Subcutaneous abdominal adipose tissue (tissue), 5 donors: ENCODE results near the gene PAQR7.

ENCODE experiments used
- H3K27ac ChIP-seq: one replicate; pipeline ENCODE4 v1.7.0; 2013; ENCODE audit warnings: low read depth, mild to moderate bottlenecking, inconsistent platforms, low read length, moderate library complexity
- H3K27me3 ChIP-seq, 5 donors: one replicate each; pipeline ENCODE4 v1.7.0; 2013; ENCODE audit warnings: low read length in 5 of 5, inconsistent platforms in 1 of 5; ENCODE audit not compliant: control insufficient read depth in 5 of 5, insufficient read depth in 4 of 5
- H3K36me3 ChIP-seq, 5 donors: one replicate each; pipeline ENCODE4 v1.7.0; 2013; ENCODE audit warnings: low read length in 5 of 5; ENCODE audit not compliant: control insufficient read depth in 5 of 5, insufficient read depth in 5 of 5
- H3K4me1 ChIP-seq, 5 donors: one replicate each; pipeline ENCODE4 v1.7.0; 2013; ENCODE audit warnings: low read length in 5 of 5, mild to moderate bottlenecking in 3 of 5, moderate library complexity in 1 of 5; ENCODE audit not compliant: control insufficient read depth in 5 of 5, insufficient read depth in 5 of 5
- H3K4me3 ChIP-seq, 5 donors: one replicate each; pipeline ENCODE4 v1.7.0; 2013; ENCODE audit warnings: low read length in 5 of 5, low read depth in 1 of 5
- H3K9ac ChIP-seq, 5 donors: one replicate each; pipeline ENCODE4 v1.7.0; 2013; ENCODE audit warnings: low read length in 5 of 5, mild to moderate bottlenecking in 4 of 5, moderate library complexity in 3 of 5
- H3K9me3 ChIP-seq, 5 donors: one replicate each; pipeline ENCODE4 v1.7.0; 2013; ENCODE audit warnings: low read length in 5 of 5; ENCODE audit not compliant: control insufficient read depth in 5 of 5
- donor health status: healthy.
- donor health status: healthy.
- donor health status: healthy.
- donor health status: healthy.
- donor health status: healthy.

Gene PAQR7

DNA sequence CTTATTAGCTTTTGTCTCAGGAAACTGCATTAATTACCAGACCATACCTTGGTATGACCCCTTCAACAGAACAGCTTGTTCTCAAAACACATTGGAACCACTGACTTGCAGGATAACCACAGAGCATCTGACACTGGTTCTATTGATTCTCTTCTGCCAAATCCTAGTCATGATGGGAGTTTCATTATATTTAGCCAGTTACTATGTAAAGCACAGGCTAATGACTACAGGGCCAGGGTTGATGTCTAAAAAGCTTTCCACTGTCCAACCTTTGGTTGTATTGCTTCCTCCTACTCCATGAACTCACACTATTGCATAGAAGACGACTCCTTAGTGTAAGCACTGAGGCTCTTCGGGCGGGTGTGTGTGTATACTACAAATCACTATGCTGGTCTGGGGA is 27.0 kb upstream of the PAQR7 start:
- no peak overlapping the region for H3K4me3 ChIP-seq
- peaks cover 0 to 33% (median 14%) of the 10 kb centered on the region in 5 donors for H3K36me3 ChIP-seq
- no peak overlapping the region for H3K27ac ChIP-seq
- no peaks in the 10 kb centered on the region for H3K9me3 ChIP-seq
- no peaks in the 10 kb centered on the region for H3K27me3 ChIP-seq
- H3K9ac ChIP-seq: no peak overlapping the region
- peaks cover 0 to 26% (median 18%) of the 10 kb centered on the region in 5 donors for H3K4me1 ChIP-seq

DNA sequence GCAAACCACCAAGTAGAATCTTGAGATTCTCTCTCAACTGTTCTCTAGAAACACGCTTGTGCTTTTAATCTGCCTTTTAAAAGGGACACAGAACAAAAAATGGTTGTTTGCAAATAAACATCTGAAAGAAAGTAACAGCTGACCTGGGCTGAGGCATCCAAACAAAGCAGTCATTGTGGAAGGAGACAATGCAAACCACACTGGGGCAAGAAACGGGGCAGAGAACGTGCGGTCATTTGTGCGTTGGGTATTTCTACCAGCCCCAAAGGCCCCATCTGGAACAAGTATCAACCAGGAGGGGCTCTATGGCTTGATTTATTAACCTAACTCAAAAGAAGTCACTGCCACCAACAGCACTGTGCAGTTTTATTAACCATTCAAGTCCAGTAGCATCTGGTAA is 24.7 kb upstream of the PAQR7 start:
- peaks cover 0 to 23% (median 17%) of the 10 kb centered on the region in 5 donors for H3K4me1 ChIP-seq
- H3K36me3 ChIP-seq: peaks cover 0 to 33% (median 14%) of the 10 kb centered on the region in 5 donors
- no peak overlapping the region for H3K27ac ChIP-seq
- H3K9ac ChIP-seq: no peak overlapping the region
- no peak overlapping the region for H3K4me3 ChIP-seq
- H3K27me3 ChIP-seq: no peaks in the 10 kb centered on the region
- no peaks in the 10 kb centered on the region for H3K9me3 ChIP-seq

DNA sequence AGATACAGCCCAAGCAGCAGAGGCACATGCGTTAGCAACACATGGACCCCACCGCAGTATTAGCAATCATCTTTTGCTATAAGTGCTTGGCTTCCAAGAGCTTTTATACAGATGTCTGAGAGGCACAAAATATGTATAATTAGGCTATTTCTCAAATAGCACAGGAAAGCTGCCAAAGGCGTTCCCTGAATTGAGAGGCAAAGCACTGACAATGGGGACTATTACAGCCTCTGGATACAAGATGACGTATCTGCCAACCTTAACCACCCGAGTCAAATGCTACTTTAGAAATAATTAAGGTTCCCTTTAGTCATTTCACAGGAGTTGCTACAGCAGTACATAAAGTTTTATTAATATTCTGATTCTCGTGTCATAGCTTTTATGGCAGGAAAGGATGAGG is 24.3 kb upstream of the PAQR7 start:
- no peaks in the 10 kb centered on the region for H3K9me3 ChIP-seq
- H3K9ac ChIP-seq: no peak overlapping the region

DNA sequence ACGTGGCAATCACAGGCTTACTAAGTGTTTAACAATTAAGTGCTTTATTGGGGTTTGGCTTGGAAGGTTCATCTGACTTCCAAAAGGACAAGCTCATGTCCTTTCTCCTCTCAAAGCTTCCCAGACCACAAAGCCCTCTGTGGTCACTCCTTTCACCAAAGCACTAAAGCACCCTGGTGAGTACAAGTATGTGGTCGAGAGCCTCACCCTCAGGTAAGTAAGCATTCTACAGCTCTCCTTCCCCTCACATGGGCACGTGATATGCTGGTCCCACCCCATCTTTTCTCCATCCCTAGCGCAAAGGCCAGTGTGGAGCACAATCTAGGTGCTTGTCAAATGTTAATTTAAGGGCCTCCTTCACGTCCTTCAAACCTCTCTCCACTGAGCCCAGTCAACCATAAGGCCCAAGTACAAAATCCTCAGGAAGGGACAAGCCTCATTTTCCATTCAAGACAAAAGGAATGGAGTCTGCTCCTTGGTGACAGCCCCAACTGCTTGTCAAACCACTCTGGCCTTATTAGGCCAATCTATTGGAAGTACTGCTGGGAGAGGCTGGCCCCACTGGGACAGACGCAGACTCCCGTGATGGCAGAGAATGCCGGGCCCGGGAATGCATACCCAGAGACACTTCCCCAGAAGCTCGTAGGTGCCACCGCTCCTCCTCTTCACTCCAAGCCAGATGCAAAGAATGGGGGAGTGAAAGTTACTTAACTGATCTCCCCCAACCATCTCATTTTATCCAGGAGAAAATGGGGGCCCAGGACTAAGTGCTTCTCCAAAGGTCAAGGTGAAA is 22.9 kb upstream of the PAQR7 start:
- Histone ChIP-seq H3K4me1 (peaks cover 0 to 12% (median 11%) of the 10 kb centered on the region in 5 donors), H3K9me3 (no peaks in the 10 kb centered on the region), H3K36me3 (peaks cover 0 to 33% (median 14%) of the 10 kb centered on the region in 5 donors), H3K27me3 (no peaks in the 10 kb centered on the region), H3K27ac (no peak overlapping the region), H3K9ac (no peak overlapping the region), H3K4me3 (no peak overlapping the region)

More for the DNA sequence above, 24.3 kb upstream of the PAQR7 start:
- peaks cover 0 to 33% (median 14%) of the 10 kb centered on the region in 5 donors for H3K36me3 ChIP-seq
- H3K4me1 ChIP-seq: peaks cover 0 to 18% (median 14%) of the 10 kb centered on the region in 5 donors
- no peak overlapping the region for H3K4me3 ChIP-seq
- no peaks in the 10 kb centered on the region for H3K27me3 ChIP-seq
- no peak overlapping the region for H3K27ac ChIP-seq

DNA sequence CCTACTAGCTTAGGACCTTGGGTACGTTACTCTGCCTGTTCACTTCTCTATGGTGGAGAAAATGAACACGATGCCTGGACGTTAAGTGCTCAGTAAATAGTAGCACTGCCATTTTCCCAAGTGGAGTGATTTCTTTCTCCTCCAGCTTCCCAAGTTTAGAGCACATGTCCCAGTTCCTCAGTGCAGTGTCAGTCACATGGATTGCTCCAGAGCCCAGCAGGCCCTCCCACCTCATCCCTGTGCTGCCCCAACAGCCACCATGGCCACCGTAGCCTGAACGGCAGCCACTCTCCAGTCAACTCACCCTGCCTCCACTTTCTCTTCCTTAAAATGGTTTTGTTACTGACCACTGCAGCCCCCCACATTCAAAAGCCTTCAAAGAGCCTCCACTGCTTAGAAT is 22.2 kb upstream of the PAQR7 start:
- H3K27me3 ChIP-seq: no peaks in the 10 kb centered on the region
- peaks cover 0 to 33% (median 14%) of the 10 kb centered on the region in 5 donors for H3K36me3 ChIP-seq
- no peaks in the 10 kb centered on the region for H3K9me3 ChIP-seq
- peaks cover 0 to 12% (median 11%) of the 10 kb centered on the region in 5 donors for H3K4me1 ChIP-seq
- no peak overlapping the region for H3K4me3 ChIP-seq
- H3K27ac ChIP-seq: no peak overlapping the region
- H3K9ac ChIP-seq: no peak overlapping the region

DNA sequence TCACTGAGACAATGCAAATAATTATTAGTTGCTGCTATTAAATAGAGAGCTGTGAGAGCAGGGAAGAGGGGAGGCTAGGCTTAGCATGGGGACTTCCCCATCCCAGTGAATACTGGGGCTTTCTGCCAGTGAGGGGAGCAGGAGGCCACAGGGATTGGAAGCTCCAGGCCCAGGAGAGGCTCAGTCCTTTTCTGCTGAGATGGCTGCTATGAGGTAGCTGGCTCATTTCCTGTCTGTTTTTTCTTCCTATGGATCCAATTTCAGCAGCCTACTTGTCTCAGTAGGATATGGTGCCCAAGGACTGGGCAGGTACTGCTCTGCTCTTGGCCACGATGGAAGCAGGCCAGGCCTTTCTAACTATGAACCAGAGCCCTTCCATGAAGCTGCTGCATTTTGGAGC is 20.8 kb upstream of the PAQR7 start:
- Histone ChIP-seq H3K9me3 (no peaks in the 10 kb centered on the region), H3K4me1 (peaks cover 0 to 18% (median 16%) of the 10 kb centered on the region in 5 donors), H3K27me3 (no peaks in the 10 kb centered on the region), H3K27ac (no peak overlapping the region), H3K36me3 (peaks cover 0 to 25% (median 7%) of the 10 kb centered on the region in 5 donors), H3K4me3 (no peak overlapping the region), H3K9ac (no peak overlapping the region)

DNA sequence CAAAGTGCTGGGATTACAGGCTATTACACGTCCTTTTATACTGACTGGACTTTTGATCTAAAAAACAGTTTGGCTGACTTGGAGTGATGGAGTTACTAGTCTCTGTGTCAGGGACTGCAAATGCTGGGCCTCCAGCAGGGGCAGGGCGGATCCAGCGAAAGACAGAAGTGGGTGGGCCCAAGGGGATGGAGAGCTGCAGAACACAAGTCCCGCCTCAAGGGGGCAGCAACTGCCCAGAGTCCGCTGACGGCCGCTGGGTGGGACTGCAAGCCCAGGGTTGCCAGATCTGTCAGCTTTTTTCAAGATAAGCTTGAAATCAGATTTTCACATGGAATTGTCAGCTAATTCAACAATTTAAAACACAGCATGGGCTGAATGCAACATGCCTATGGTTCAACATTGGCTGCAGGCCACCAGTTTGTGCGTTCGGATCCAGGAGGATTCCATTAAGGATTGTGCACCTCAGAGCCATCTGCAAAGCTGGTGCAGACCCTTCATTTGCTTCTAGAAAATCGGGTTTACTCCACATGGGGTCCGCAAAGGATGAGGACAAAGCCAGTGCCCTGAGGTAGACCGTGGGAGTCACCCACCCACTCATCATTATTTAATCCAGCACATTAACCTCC is 20.0 kb upstream of the PAQR7 start:
- no peak overlapping the region for H3K27ac ChIP-seq
- no peaks in the 10 kb centered on the region for H3K27me3 ChIP-seq
- no peaks in the 10 kb centered on the region for H3K9me3 ChIP-seq
- H3K4me1 ChIP-seq: peaks cover 0 to 18% (median 16%) of the 10 kb centered on the region in 5 donors
- peak overlapping the region in 3 of 5 donors; percentile 4 to 35 (median 30) for H3K4me3 ChIP-seq
- peak overlapping the region in 1 of 5 donors; percentile 32 for H3K9ac ChIP-seq
- peaks cover 0 to 21% (median 5%) of the 10 kb centered on the region in 5 donors for H3K36me3 ChIP-seq

DNA sequence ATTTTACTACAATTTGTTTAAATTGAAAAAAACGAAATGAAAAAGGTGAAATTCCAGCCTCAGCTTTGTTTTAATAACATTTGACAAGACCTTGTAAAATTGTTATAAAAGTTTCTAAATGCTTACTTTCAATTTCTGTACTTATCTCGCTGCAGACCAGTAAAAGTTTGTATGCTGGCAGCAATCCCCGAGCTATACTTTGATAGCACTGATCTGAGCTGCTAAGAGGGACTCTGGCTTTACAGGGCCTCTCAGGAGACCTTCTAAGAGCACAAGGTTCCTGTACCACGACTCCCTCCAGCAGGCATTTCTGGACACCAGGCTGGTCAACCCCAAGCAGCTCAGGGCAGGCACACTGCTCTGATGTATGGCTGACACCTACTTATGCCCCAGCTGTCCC is 17.6 kb upstream of the PAQR7 start:
- no peak overlapping the region for H3K9ac ChIP-seq

DNA sequence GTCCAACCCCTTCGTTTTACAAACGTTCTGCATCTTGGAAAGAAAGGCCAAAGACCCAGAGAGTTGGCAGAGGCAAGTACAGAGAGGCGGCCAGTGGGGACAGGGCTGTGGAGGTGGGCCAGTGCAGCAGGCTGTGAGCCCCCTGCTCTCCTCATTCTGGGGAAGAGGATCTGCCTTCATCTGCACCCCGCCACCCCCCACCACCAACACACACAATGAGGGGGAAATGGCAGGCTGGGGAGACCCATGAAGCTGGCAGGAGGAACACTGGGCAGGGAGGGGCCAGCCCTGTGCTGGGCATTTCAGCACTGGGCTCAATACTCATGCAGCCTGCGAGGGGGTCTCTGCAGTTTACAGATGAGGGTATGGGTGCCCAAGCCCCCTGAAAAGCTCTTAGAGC is 16.1 kb upstream of the PAQR7 start:
- peaks cover 0 to 18% (median 16%) of the 10 kb centered on the region in 5 donors for H3K4me1 ChIP-seq
- H3K27ac ChIP-seq: no peak overlapping the region
- no peaks in the 10 kb centered on the region for H3K36me3 ChIP-seq

More for the DNA sequence above, 17.6 kb upstream of the PAQR7 start:
- no peaks in the 10 kb centered on the region for H3K9me3 ChIP-seq
- no peak overlapping the region for H3K4me3 ChIP-seq
- no peak overlapping the region for H3K27ac ChIP-seq
- peaks cover 0 to under 1% (median 0%) of the 10 kb centered on the region in 5 donors for H3K36me3 ChIP-seq
- H3K4me1 ChIP-seq: peaks cover 0 to 18% (median 16%) of the 10 kb centered on the region in 5 donors
- no peaks in the 10 kb centered on the region for H3K27me3 ChIP-seq

More for the DNA sequence above, 16.1 kb upstream of the PAQR7 start:
- no peak overlapping the region for H3K9ac ChIP-seq
- H3K27me3 ChIP-seq: no peaks in the 10 kb centered on the region
- H3K4me3 ChIP-seq: no peak overlapping the region
- H3K9me3 ChIP-seq: no peaks in the 10 kb centered on the region
